ENCODE results near the gene GPX4. TPM values are rescaled to one million over a fixed set of nuclear protein-coding genes. Genes with fewer than 3 reads are reported as not detected.

GPX4 gene
- polyA plus RNA-seq, 1 of the 3 experiments (the other 2 are of a cell fraction): 925 TPM

GRCh38 chr19:1097810-1098176, 6.0 kb upstream of the GPX4 start:
- H3K9me3 ChIP-seq: no peaks in the 10 kb centered on the region
- H4K20me1 ChIP-seq (ENCODE audit: insufficient read depth): peaks cover 19% of the 10 kb centered on the region
- peaks cover 30% of the 10 kb centered on the region for H3F3A ChIP-seq (replicated peaks; ENCODE audit: insufficient read depth)
- H2AFZ ChIP-seq (ENCODE audit: low read depth): no peak overlapping the region
- H3K9me2 ChIP-seq: no peaks in the 10 kb centered on the region
- no peak overlapping the region for H3K9ac ChIP-seq
- TF ChIP-seq RXRA (IDR thresholded peaks at IDR 0.05; ENCODE audit: borderline replicate concordance, low read depth) (no peak), NFIC (IDR thresholded peaks at IDR 0.05; ENCODE audit: borderline replicate concordance) (no peak), ELF1 (IDR thresholded peaks at IDR 0.05) (no peak), RCOR1 (IDR thresholded peaks at IDR 0.05; ENCODE audit: low read length) (no peak), RFX5 (IDR thresholded peaks at IDR 0.05; ENCODE audit: low read length) (no peak), EP300 (IDR thresholded peaks at IDR 0.05; ENCODE audit: borderline replicate concordance in 1 of 2, low read depth in 1 of 2, low read length in 1 of 2) (no peak)
- POLR2A ChIA-PET: no interaction called here
- H3K27me3 ChIP-seq (ENCODE audit: insufficient read depth): no peaks in the 10 kb centered on the region
- DNase-seq: no peak
- H3K79me2 ChIP-seq (ENCODE audit: insufficient read depth): peaks cover 24% of the 10 kb centered on the region
- no peaks in the 10 kb centered on the region for H3K36me3 ChIP-seq (replicated peaks in 1 of 2; ENCODE audit: control insufficient read depth in 1 of 2, insufficient read depth in 2 of 2, low read length in 1 of 2)
- H3K4me1 ChIP-seq (ENCODE audit: control insufficient read depth in 1 of 2, insufficient read depth in 2 of 2, low read depth in 1 of 2, low read length in 1 of 2): peaks cover 20 to 23% of the 10 kb centered on the region in 2 experiments; a peak in 3 of 4 replicates
- CTCF ChIA-PET: interaction anchor here (1.1 to 1.8 kb wide), 3 partner anchors 15 to 124 kb away, joined by 4 to 10 read pairs (median 6); no protein-coding TSS in a partner anchor
- H3K4me2 ChIP-seq: no peak overlapping the region
- WGBS (ENCODE audit: low lambda C conversion rate): 76% methylated on average over 7 of the region's 7 CpGs
- no peak overlapping the region for H3K27ac ChIP-seq (ENCODE audit: low read depth in 2 of 2, low read length in 1 of 2)
- no peak overlapping the region for H3K4me3 ChIP-seq (ENCODE audit: low read depth in 2 of 2, low read length in 1 of 2)

- Histone ChIP-seq H3K9me3 (no peaks in the 10 kb centered on the region), H3K27ac (ENCODE audit: low read depth in 2 of 2, low read length in 1 of 2) (no peak overlapping the region), H3K9me2 (no peaks in the 10 kb centered on the region), H3K4me3 (ENCODE audit: low read depth in 2 of 2, low read length in 1 of 2) (no peak overlapping the region), H4K20me1 (ENCODE audit: insufficient read depth) (peaks cover 14% of the 10 kb centered on the region), H2AFZ (ENCODE audit: low read depth) (no peak overlapping the region), H3K27me3 (ENCODE audit: insufficient read depth) (no peaks in the 10 kb centered on the region), H3K79me2 (ENCODE audit: insufficient read depth) (peaks cover 18% of the 10 kb centered on the region), H3K4me1 (ENCODE audit: control insufficient read depth in 1 of 2, insufficient read depth in 2 of 2, low read depth in 1 of 2, low read length in 1 of 2) (peaks cover 22 to 29% of the 10 kb centered on the region in 2 experiments; a peak in 3 of 4 replicates), H3K36me3 (replicated peaks in 1 of 2; ENCODE audit: control insufficient read depth in 1 of 2, insufficient read depth in 2 of 2, low read length in 1 of 2) (no peaks in the 10 kb centered on the region), H3K9ac (no peak overlapping the region), H3K4me2 (no peak overlapping the region), H3F3A (replicated peaks; ENCODE audit: insufficient read depth) (peaks cover 36% of the 10 kb centered on the region)
- ChIA-PET POLR2A (no interaction called here), CTCF (interaction anchor here (1.8 kb wide), 2 partner anchors 15 to 123 kb away, joined by 6 to 10 read pairs; no protein-coding TSS in a partner anchor)
- DNase-seq: no peak
- WGBS (ENCODE audit: low lambda C conversion rate): 64% methylated on average over 14 of the region's 15 CpGs
- TF ChIP-seq REST (IDR thresholded peaks at IDR 0.05; ENCODE audit: low read depth, low read length) (no peak), CHD2 (IDR thresholded peaks at IDR 0.05; ENCODE audit: low read length, partially characterized antibody) (no peak), RCOR1 (IDR thresholded peaks at IDR 0.05; ENCODE audit: low read length) (no peak), GABPA (IDR thresholded peaks at IDR 0.05; ENCODE audit: low read depth) (no peak), SIN3A (IDR thresholded peaks at IDR 0.05; ENCODE audit: borderline replicate concordance, low read depth, low read length) (no peak), JUND (IDR thresholded peaks at IDR 0.05) (no peak), MAX (IDR thresholded peaks at IDR 0.05; ENCODE audit: low read depth) (no peak), GATA2 (CRISPR knock-in tag; IDR thresholded peaks at IDR 0.05) (no peak), USF2 (IDR thresholded peaks at IDR 0.05; ENCODE audit: borderline replicate concordance, low read depth, low read length) (no peak), YY1 (IDR thresholded peaks at IDR 0.05; ENCODE audit: low read depth) (no peak), ZBTB33 (IDR thresholded peaks at IDR 0.05; ENCODE audit: borderline replicate concordance, low read depth) (no peak), NRF1 (IDR thresholded peaks at IDR 0.05; ENCODE audit: low read depth, low read length) (no peak), USF1 (IDR thresholded peaks at IDR 0.05; ENCODE audit: borderline replicate concordance, low read depth) (no peak), TEAD4 (IDR thresholded peaks at IDR 0.05; ENCODE audit: borderline replicate concordance, insufficient read depth) (no peak), FOXM1 (IDR thresholded peaks at IDR 0.05; ENCODE audit: low read depth) (no peak)
Observed at GRCh38 chr19:1098177-1099051, 5.4 kb upstream of the GPX4 start.
